H1 (cell line): ENCODE data around the gene EXOC3L1. TPM values are rescaled to one million over a fixed set of nuclear protein-coding genes. Genes with fewer than 3 reads are reported as not detected.

ENCODE experiments used
- BACH1 ChIP-seq: IDR thresholded peaks from 2 replicates; pipeline ENCODE4 v1.6.1; 2012; ENCODE audit warnings: low read length, improper control_type of control experiment
- BCL11A ChIP-seq, 2 experiments: IDR thresholded peaks; one replicate each; pipeline ENCODE4 v1.6.1; 2011; ENCODE audit warnings: low read depth in 2 of 2, low read length in 2 of 2, mild to moderate bottlenecking in 2 of 2
- BRCA1 ChIP-seq: IDR thresholded peaks from 2 replicates; pipeline ENCODE4 v1.6.1; 2012; ENCODE audit warnings: low read depth, low read length, improper control_type of control experiment
- CBX8 ChIP-seq: fragments of 300-800, 300-1000 bp; sonication (generic); IDR thresholded peaks from 2 replicates; pipeline ENCODE4 v1.7.1; 2016; ENCODE audit warnings: low read depth, low read length, borderline replicate concordance
- CEBPB ChIP-seq: IDR thresholded peaks from 2 replicates; pipeline ENCODE4 v1.6.1; 2012; ENCODE audit warnings: low read depth, low read length
- CHD2 ChIP-seq: IDR thresholded peaks from 2 replicates; pipeline ENCODE4 v1.6.1; 2012; ENCODE audit warnings: low read length, improper control_type of control experiment
- CREB1 ChIP-seq: IDR thresholded peaks from 2 replicates; pipeline ENCODE4 v1.6.1; 2012; ENCODE audit warnings: inconsistent platforms
- EGR1 ChIP-seq: IDR thresholded peaks from 2 replicates; pipeline ENCODE4 v1.6.1; 2011; ENCODE audit warnings: low read depth, low read length, borderline replicate concordance
- EZH2 ChIP-seq: fragments of 200-600 bp; sonication (generic); IDR thresholded peaks from 2 replicates; pipeline ENCODE4 v1.7.1; 2012; ENCODE audit warnings: low read depth, mild to moderate bottlenecking, moderate library complexity, low read length, inconsistent platforms; ENCODE audit not compliant: severe bottlenecking
- FOSL1 ChIP-seq: IDR thresholded peaks from 2 replicates; pipeline ENCODE4 v1.6.1; 2011; ENCODE audit warnings: mild to moderate bottlenecking, low read depth, low read length, moderate library complexity; ENCODE audit not compliant: insufficient read depth
- JUND ChIP-seq: IDR thresholded peaks from 2 replicates; pipeline ENCODE4 v1.6.1; 2011; ENCODE audit warnings: mild to moderate bottlenecking, improper control_type of control experiment, low read length
- KDM4A ChIP-seq: IDR thresholded peaks from one replicate; pipeline ENCODE4 v1.7.1; 2012; ENCODE audit warnings: low read depth, mild to moderate bottlenecking, moderate library complexity, low read length, inconsistent platforms; ENCODE audit not compliant: severe bottlenecking
- NANOG ChIP-seq: IDR thresholded peaks from 2 replicates; pipeline ENCODE4 v1.6.1; 2011; ENCODE audit warnings: low read length, low read depth, mild to moderate bottlenecking, inconsistent platforms; ENCODE audit not compliant: insufficient read depth, poor library complexity, severe bottlenecking
- PHF8 ChIP-seq: fragments of 200-600 bp; sonication (generic); conservative IDR thresholded peaks from 2 replicates; pipeline ENCODE4 v1.7.1; 2012; ENCODE audit warnings: low read depth, mild to moderate bottlenecking, inconsistent platforms, low read length, moderate library complexity
- POLR2A ChIP-seq, 2 experiments: IDR thresholded peaks; 1 replicate in 1 of 2; 2 replicates in 1 of 2; pipeline ENCODE4 v1.6.1; 2011; ENCODE audit warnings: low read depth in 2 of 2, low read length in 2 of 2, mild to moderate bottlenecking in 2 of 2; ENCODE audit errors: control extremely low read depth in 1 of 2
- POLR2AphosphoS5 ChIP-seq: IDR thresholded peaks from 2 replicates; pipeline ENCODE4 v1.6.1; 2011; ENCODE audit warnings: low read depth, low read length
- RBBP5 ChIP-seq: IDR thresholded peaks from 2 replicates; pipeline ENCODE4 v1.7.1; 2012; ENCODE audit warnings: low read depth, mild to moderate bottlenecking, inconsistent platforms, low read length, moderate library complexity, borderline replicate concordance
- RFX5 ChIP-seq: IDR thresholded peaks from 2 replicates; pipeline ENCODE4 v1.6.1; 2011; ENCODE audit warnings: low read depth, low read length, improper control_type of control experiment, borderline replicate concordance
- SP1 ChIP-seq: IDR thresholded peaks from 2 replicates; pipeline ENCODE4 v1.6.1; 2011; ENCODE audit warnings: low read depth, low read length
- SRF ChIP-seq: IDR thresholded peaks from 2 replicates; pipeline ENCODE4 v1.6.1; 2011; ENCODE audit warnings: mild to moderate bottlenecking, low read depth, low read length, moderate library complexity
- SUZ12 ChIP-seq: fragments of 200-600 bp; sonication (generic); IDR thresholded peaks from 2 replicates; pipeline ENCODE4 v1.6.1; 2012; ENCODE audit warnings: mild to moderate bottlenecking, inconsistent platforms, low read length, moderate library complexity, mixed read lengths
- TCF12 ChIP-seq: IDR thresholded peaks from 2 replicates; pipeline ENCODE4 v1.6.1; 2011; ENCODE audit warnings: low read depth, mild to moderate bottlenecking, low read length
- polyA plus RNA-seq, 7 experiments: library from polyadenylated mRNA; depleted of rRNA in 3 of 7; stranded (reverse) in 5 of 7; unstranded in 2 of 7; fragments of >200 nt in 5 of 7; fragments of 200-250 nt in 2 of 7; gene quantifications; 1 replicate in 5 of 7; 2 replicates in 1 of 7; 4 replicates in 1 of 7; pipeline versions ENCODE4 v1.2.1 to v1.2.3, GENCODE V29; 2011 to 2013; ENCODE audit warnings: missing spikeins in 2 of 7, mixed read lengths in 2 of 7
- total RNA-seq: library from RNA; stranded (reverse); fragmentation: NEBNext Ultra II Directional; extraction: Animal tissue kit (Norgen Biotek cat#: 25700); gene quantifications from 2 replicates; pipeline ENCODE4 v1.2.1, GENCODE V29; 2021
- TF ChIP-seq, protein P1 (sequence below): IDR thresholded peaks from 2 replicates; pipeline ENCODE4 v1.6.1; 2011; ENCODE audit warnings: low read depth, mild to moderate bottlenecking, low read length; ENCODE audit not compliant: insufficient read depth
- TF ChIP-seq, protein P2 (sequence below): IDR thresholded peaks from 2 replicates; pipeline ENCODE4 v1.6.1; 2011; ENCODE audit warnings: low read length, improper control_type of control experiment

The EXOC3L1 gene
- total and polyA plus RNA-seq, 2 of the 8 experiments (the other 6 are each of a cell fraction or from before 2014, with no cell fraction given), result 1.3 TPM

DNA sequence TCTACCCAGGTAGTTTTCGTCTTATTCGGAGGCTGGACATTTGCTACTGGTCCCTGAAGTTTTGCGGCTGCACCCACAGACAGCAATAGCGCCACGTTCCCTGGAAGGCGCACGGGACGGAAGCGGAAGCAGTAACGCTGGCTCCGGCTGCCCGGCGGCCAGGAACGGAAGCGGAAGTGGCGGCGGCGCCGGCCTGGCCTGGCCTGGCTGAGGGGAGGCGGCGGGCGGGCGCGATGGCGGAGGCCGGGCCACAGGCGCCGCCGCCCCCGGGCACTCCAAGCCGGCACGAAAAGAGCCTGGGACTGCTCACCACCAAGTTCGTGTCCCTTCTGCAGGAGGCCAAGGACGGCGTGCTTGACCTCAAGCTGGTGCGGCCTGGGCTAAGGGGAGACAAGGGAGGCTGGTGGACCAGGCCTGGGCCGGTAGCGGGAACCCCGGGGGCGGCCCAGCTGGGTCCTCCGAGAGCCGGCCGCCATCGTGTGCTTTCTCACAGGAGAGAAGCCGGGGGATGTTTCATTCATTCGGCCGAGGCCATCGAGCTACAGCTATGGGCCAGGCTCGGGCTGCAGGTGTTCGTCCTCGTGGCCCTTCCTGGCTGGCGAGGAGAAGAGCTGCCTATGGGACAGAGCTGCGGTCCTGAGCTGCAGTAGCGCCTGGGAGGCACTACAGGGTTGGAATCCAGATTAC is 2.2 kb upstream of the EXOC3L1 start, which contains the start of gene E2F4 (continued):
- no peak for TF ChIP-seq TCF12
- peak; percentile 9; the same call in 1 of the 2 replicates for TF ChIP-seq RBBP5
- peak; percentile 40 for TF ChIP-seq EZH2
- no peak for TF ChIP-seq FOSL1
- TF ChIP-seq CHD2, result 0 out of 2 replicates have a peak, but pooled peaks have one; percentile 34
- TF ChIP-seq PHF8, result peak; percentile 94
- peak; percentile 62; the same call in 1 of the 2 replicates for TF ChIP-seq CREB1
- peak in 1 of 2 experiments; percentile 51; a peak in 1 of 3 replicates for TF ChIP-seq POLR2A (IDR thresholded peaks at IDR 0.05; ENCODE audit: control extremely low read depth in 1 of 2, low read depth in 2 of 2, low read length in 2 of 2)
- TF ChIP-seq NANOG, result no peak
- no peak for TF ChIP-seq BRCA1
- no peak for TF ChIP-seq RFX5
- TF ChIP-seq EGR1, result peak; percentile 98
- no peak for TF ChIP-seq SUZ12
- no peak for TF ChIP-seq JUND
- peak; percentile 73 for TF ChIP-seq KDM4A
- TF ChIP-seq SRF, result no peak
- peak; percentile 67; the same call in 1 of the 2 replicates for TF ChIP-seq SP1
- TF ChIP-seq POLR2AphosphoS5, result no peak
- no peak for TF ChIP-seq CBX8
- no peak for TF ChIP-seq BACH1
- TF ChIP-seq, protein P1, sequence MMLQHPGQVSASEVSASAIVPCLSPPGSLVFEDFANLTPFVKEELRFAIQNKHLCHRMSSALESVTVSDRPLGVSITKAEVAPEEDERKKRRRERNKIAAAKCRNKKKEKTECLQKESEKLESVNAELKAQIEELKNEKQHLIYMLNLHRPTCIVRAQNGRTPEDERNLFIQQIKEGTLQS, result no peak
- TF ChIP-seq, protein P2, sequence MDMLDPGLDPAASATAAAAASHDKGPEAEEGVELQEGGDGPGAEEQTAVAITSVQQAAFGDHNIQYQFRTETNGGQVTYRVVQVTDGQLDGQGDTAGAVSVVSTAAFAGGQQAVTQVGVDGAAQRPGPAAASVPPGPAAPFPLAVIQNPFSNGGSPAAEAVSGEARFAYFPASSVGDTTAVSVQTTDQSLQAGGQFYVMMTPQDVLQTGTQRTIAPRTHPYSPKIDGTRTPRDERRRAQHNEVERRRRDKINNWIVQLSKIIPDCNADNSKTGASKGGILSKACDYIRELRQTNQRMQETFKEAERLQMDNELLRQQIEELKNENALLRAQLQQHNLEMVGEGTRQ, result no peak
- TF ChIP-seq CEBPB, result no peak
- TF ChIP-seq BCL11A (IDR thresholded peaks at IDR 0.05; ENCODE audit: low read depth in 2 of 2, low read length in 2 of 2), result no peak
